Measurements from ENCODE around the gene LARGE1.

Gene LARGE1

DNA sequence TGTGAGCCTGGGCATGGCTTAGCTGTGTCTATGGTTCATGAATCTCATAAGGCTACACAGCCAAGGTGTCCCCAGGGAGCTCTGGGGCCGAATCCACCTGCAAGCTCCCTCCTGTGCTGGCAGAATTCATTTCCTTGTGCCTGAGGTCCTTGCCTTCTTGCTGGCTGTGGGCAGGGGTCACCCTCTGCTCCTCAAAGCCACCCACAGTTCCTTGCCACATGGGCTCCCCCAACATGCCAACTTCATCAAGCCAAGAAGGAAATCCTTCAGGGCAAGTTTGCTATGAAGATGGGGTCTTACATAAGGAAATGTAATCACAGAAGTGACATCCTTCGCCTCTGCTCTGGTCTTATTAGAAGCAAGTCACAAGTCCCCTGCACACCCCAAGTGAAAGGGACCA lies 24.8 kb downstream of the LARGE1 start:
- H3K4me3 ChIP-seq (ENCODE audit: low read depth, low read length) = no peak overlapping the region
- no peak for DNase-seq
- H3K36me3 ChIP-seq (replicated peaks) = no peaks in the 10 kb centered on the region
- no peak overlapping the region for H3K27ac ChIP-seq
- in situ Hi-C loops (cut with HindIII; ENCODE audit: low pct_ligation_motif_present, low sequenced_read_pairs) = no loop called here
- no peaks in the 10 kb centered on the region for H3K27me3 ChIP-seq (replicated peaks)
- TF ChIP-seq CTCF (IDR thresholded peaks at IDR 0.05; ENCODE audit: low read depth, low read length, missing control alignments) = no peak

GRCh38 chr22:33894515-33894914 lies 25.8 kb downstream of the LARGE1 start:
- no peak for TF ChIP-seq CTCF (IDR thresholded peaks at IDR 0.05; ENCODE audit: low read depth, low read length, missing control alignments)
- no peak for DNase-seq
- Histone ChIP-seq H3K27me3 (replicated peaks) (no peaks in the 10 kb centered on the region), H3K27ac (no peak overlapping the region), H3K36me3 (replicated peaks) (no peaks in the 10 kb centered on the region), H3K4me3 (ENCODE audit: low read depth, low read length) (no peak overlapping the region)
- in situ Hi-C loops (cut with HindIII; ENCODE audit: low pct_ligation_motif_present, low sequenced_read_pairs) = no loop called here

- in situ Hi-C loops (cut with HindIII; ENCODE audit: low pct_ligation_motif_present, low sequenced_read_pairs) = no loop called here
Measured at GRCh38 chr22:33894036-33894435, 26.2 kb downstream of the LARGE1 start.

GRCh38 chr22:33893512-33893911 lies 26.8 kb downstream of the LARGE1 start:
- Histone ChIP-seq H3K36me3 (replicated peaks) (no peaks in the 10 kb centered on the region), H3K27ac (no peak overlapping the region), H3K4me3 (ENCODE audit: low read depth, low read length) (no peak overlapping the region), H3K27me3 (replicated peaks) (no peaks in the 10 kb centered on the region)
- no peak for TF ChIP-seq CTCF (IDR thresholded peaks at IDR 0.05; ENCODE audit: low read depth, low read length, missing control alignments)
- DNase-seq = no peak
- in situ Hi-C loops (cut with HindIII; ENCODE audit: low pct_ligation_motif_present, low sequenced_read_pairs) = no loop called here

More at GRCh38 chr22:33894036-33894435, 26.2 kb downstream of the LARGE1 start:
- no peak overlapping the region for H3K4me3 ChIP-seq (ENCODE audit: low read depth, low read length)
- no peak overlapping the region for H3K27ac ChIP-seq
- no peaks in the 10 kb centered on the region for H3K36me3 ChIP-seq (replicated peaks)
- H3K27me3 ChIP-seq (replicated peaks) = no peaks in the 10 kb centered on the region
- no peak for TF ChIP-seq CTCF (IDR thresholded peaks at IDR 0.05; ENCODE audit: low read depth, low read length, missing control alignments)
- DNase-seq = no peak

- in situ Hi-C loops (cut with HindIII; ENCODE audit: low pct_ligation_motif_present, low sequenced_read_pairs) = no loop called here
- H3K27me3 ChIP-seq (replicated peaks) = no peaks in the 10 kb centered on the region
- no peaks in the 10 kb centered on the region for H3K36me3 ChIP-seq (replicated peaks)
- no peak for TF ChIP-seq CTCF (IDR thresholded peaks at IDR 0.05; ENCODE audit: low read depth, low read length, missing control alignments)
- no peak for DNase-seq
- no peak overlapping the region for H3K27ac ChIP-seq
- H3K4me3 ChIP-seq (ENCODE audit: low read depth, low read length) = no peak overlapping the region
Measured at GRCh38 chr22:33891992-33892391, 28.3 kb downstream of the LARGE1 start.

GRCh38 chr22:33891455-33891854 lies 28.8 kb downstream of the LARGE1 start:
- no peak for TF ChIP-seq CTCF (IDR thresholded peaks at IDR 0.05; ENCODE audit: low read depth, low read length, missing control alignments)
- in situ Hi-C loops (cut with HindIII; ENCODE audit: low pct_ligation_motif_present, low sequenced_read_pairs) = no loop called here
- no peak for DNase-seq
- H3K27ac ChIP-seq = no peak overlapping the region
- no peak overlapping the region for H3K4me3 ChIP-seq (ENCODE audit: low read depth, low read length)
- H3K27me3 ChIP-seq (replicated peaks) = no peaks in the 10 kb centered on the region
- no peaks in the 10 kb centered on the region for H3K36me3 ChIP-seq (replicated peaks)

Data from brain microvascular endothelial cell (primary cell).